OCI-LY1 (cell line): ENCODE data around the gene COX4I1.

Experiments used
- CTCF ChIP-seq: fragments of 200-600 bp; sonication (generic), shearing (Covaris generic); IDR thresholded peaks from 2 replicates; pipeline ENCODE4 v1.5.1; 2017; ENCODE audit warnings: mild to moderate bottlenecking, antibody characterized with exemption, low read length, moderate library complexity, mixed read lengths
- EZH2 ChIP-seq: fragments of 200-600 bp; sonication (generic), shearing (Covaris generic); IDR thresholded peaks from 2 replicates; pipeline ENCODE4 v1.8.0; 2017; ENCODE audit warnings: borderline replicate concordance, mixed run types, mild to moderate bottlenecking, antibody characterized with exemption, low read length, moderate library complexity, mixed read lengths

GRCh38 chr16:85768199-85768598 is 31.3 kb upstream of the COX4I1 start:
- no peak for TF ChIP-seq CTCF
- TF ChIP-seq EZH2 = no peak
